GM23248 (cell line): ENCODE data around the gene PRKCE. TPM values are rescaled to one million over a fixed set of nuclear protein-coding genes. Genes with fewer than 3 reads are reported as not detected.

Source experiments
- DNase-seq: peaks from one replicate; pipeline ENCODE4 v3.0.0-alpha.2; 2015
- H2AFZ ChIP-seq: fragments of 200-600 bp; sonication (generic); 2 replicates; pipeline ENCODE4 v1.6.1; 2016; ENCODE audit warnings: antibody characterized with exemption
- H3F3A ChIP-seq: fragments of 200-600 bp; sonication (generic); 2 replicates; pipeline ENCODE4 v1.6.1; 2016; ENCODE audit warnings: mild to moderate bottlenecking, antibody characterized with exemption, mixed run types; ENCODE audit not compliant: insufficient read depth
- H3K27ac ChIP-seq: fragments of 200-600 bp; sonication (generic); 2 replicates; pipeline ENCODE4 v1.5.1; 2016; ENCODE audit warnings: mild to moderate bottlenecking
- H3K27me3 ChIP-seq: fragments of 200-600 bp; sonication (generic); replicated peaks from 2 replicates; pipeline ENCODE4 v1.6.1; 2016; ENCODE audit warnings: mild to moderate bottlenecking; ENCODE audit not compliant: insufficient read depth
- H3K36me3 ChIP-seq: fragments of 200-600 bp; sonication (generic); 2 replicates; pipeline ENCODE4 v1.6.1; 2016; ENCODE audit warnings: low read depth, mild to moderate bottlenecking
- H3K4me1 ChIP-seq: fragments of 200-600 bp; sonication (generic); 2 replicates; pipeline ENCODE4 v1.6.1; 2016; ENCODE audit warnings: mild to moderate bottlenecking; ENCODE audit not compliant: insufficient read depth
- H3K4me2 ChIP-seq: fragments of 200-600 bp; sonication (generic); one replicate; pipeline ENCODE4 v1.6.1; 2016; ENCODE audit warnings: mild to moderate bottlenecking; ENCODE audit not compliant: unreplicated experiment
- H3K4me3 ChIP-seq: fragments of 200-600 bp; sonication (generic); 2 replicates; pipeline ENCODE4 v1.5.1; 2016; ENCODE audit warnings: mild to moderate bottlenecking
- H3K79me2 ChIP-seq: fragments of 200-600 bp; sonication (generic); 2 replicates; pipeline ENCODE4 v1.6.1; 2016; ENCODE audit warnings: mild to moderate bottlenecking; ENCODE audit not compliant: insufficient read depth
- H3K9ac ChIP-seq: fragments of 200-600 bp; sonication (generic); 2 replicates; pipeline ENCODE4 v1.6.1; 2016; ENCODE audit warnings: mild to moderate bottlenecking
- H3K9me2 ChIP-seq: fragments of 200-600 bp; sonication (generic); 2 replicates; pipeline ENCODE4 v1.6.1; 2016; ENCODE audit warnings: mixed run types, mild to moderate bottlenecking, moderate library complexity; ENCODE audit not compliant: insufficient read depth
- H3K9me3 ChIP-seq: fragments of 200-600 bp; sonication (generic); one replicate; pipeline ENCODE4 v1.6.1; 2017; ENCODE audit warnings: low read depth
- H4K20me1 ChIP-seq: fragments of 200-600 bp; sonication (generic); 2 replicates; pipeline ENCODE4 v1.6.0; 2016; ENCODE audit not compliant: insufficient read depth
- EZH2 ChIP-seq: fragments of 200-600 bp; sonication (generic); IDR thresholded peaks from 2 replicates; pipeline ENCODE4 v1.6.1; 2018; ENCODE audit warnings: antibody characterized with exemption, mild to moderate bottlenecking; ENCODE audit not compliant: insufficient read depth, poor library complexity, severe bottlenecking
- EZH2phosphoT487 ChIP-seq: fragments of 200-600 bp; sonication (generic); IDR thresholded peaks from 2 replicates; pipeline ENCODE4 v1.6.1; 2018; ENCODE audit warnings: antibody characterized with exemption, moderate library complexity, mild to moderate bottlenecking, low read depth; ENCODE audit not compliant: insufficient read depth
- WGBS, 2 experiments: methylation state at CpG; one replicate each; pipeline ENCODE4 v1.1.6; 2015 to 2017; ENCODE audit warnings: low lambda C conversion rate in 2 of 2, low coverage in 1 of 2; ENCODE audit errors: missing lambda C conversion rate in 2 of 2; 5-methylcytosine and 5-hydroxymethylcytosine counted together
- in situ Hi-C: fragments of 300-500 bp; cut with MboI; formaldehyde crosslinking; loops from 2 replicates; pipeline ENCODE4 v1.15.0; 2020
- polyA plus RNA-seq: library from polyadenylated mRNA; unstranded; fragments of >200 nt; fragmentation: Nextera tagmentation; extraction: Ambion mirVana; gene quantifications from 2 replicates; pipeline ENCODE4 v1.2.1, GENCODE V29; 2016
- total RNA-seq: library from RNA; depleted of rRNA; stranded (reverse); fragments of >200 nt; shearing (Covaris generic); gene quantifications from 2 replicates; pipeline ENCODE4 v1.2.3, GENCODE V29; 2014

The PRKCE gene
- total and polyA plus RNA-seq, 2 experiments from 2014 or later = 5.9 to 7.0 TPM

DNA sequence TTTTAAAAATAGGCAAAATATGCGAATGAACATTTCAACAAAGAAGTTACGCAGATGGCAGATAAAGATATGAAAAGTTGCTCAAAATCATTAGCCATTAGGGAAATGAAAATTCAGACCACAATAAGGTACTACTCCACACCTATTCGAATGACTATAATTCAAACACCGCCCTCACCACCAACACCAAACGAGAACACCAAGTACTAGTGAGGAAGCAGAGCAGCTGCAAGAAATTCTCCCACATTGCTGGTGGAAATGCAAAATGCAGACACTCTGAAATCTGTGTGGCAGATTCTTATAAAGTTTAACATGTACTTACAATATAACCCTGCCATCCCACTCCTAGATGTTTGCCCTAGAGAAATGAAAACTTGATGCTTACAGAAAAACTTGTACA lies 17.3 kb upstream of the PRKCE start:
- Histone ChIP-seq H3K4me1 (no peaks in the 10 kb centered on the region), H3K79me2 (no peaks in the 10 kb centered on the region), H3K27ac (no peak overlapping the region), H4K20me1 (no peaks in the 10 kb centered on the region), H2AFZ (no peak overlapping the region), H3K36me3 (no peaks in the 10 kb centered on the region), H3K4me2 (no peak overlapping the region), H3K9me2 (no peaks in the 10 kb centered on the region), H3K9ac (no peak overlapping the region), H3K4me3 (no peak overlapping the region), H3F3A (no peaks in the 10 kb centered on the region), H3K27me3 (no peaks in the 10 kb centered on the region), H3K9me3 (no peaks in the 10 kb centered on the region)
- TF ChIP-seq EZH2phosphoT487 = no peak
- WGBS, 2 experiments = 86 to 89% methylated on average over 5 of the region's 5 CpGs
- in situ Hi-C loops = no loop called here
- no peak for DNase-seq

DNA sequence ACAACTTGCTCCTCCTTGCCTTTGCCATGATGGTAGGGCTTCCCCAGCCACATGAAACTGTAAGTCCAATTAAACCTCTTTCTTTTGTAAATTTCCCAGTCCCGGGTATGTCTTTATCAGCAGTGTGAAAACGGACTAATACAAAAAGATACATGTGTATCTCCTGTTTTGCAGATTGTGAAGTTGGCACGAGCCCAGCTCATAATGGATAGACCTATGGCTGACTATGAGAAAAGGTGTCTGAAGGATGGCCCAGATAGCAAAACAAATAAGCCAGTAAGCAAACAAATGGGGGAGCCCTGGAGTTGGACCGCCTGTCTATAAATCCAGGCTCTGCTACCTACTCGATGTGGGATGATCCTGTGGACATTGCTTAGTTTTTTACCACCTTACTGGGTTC lies 15.5 kb upstream of the PRKCE start:
- H3K27me3 ChIP-seq = no peaks in the 10 kb centered on the region

DNA sequence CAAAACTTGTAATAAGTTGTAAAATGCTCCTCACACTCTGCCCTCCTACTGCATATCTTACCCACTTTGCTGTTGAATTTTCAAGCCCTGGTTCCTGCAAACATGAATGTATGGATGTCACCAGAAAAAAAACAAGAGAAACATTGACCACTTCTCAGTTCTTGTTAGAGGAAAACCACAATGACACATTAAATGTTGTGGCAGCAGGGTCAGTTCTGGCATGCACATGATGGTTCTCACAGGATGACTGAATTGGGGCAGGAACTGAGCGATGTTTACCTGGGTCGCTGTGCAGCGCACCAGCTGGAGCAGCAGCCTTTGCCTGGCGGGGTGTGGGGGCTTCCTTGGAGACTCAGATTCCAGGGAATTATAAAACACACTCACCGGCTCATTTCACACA lies 14.0 kb upstream of the PRKCE start:
- no peak overlapping the region for H3K4me3 ChIP-seq
- H3K79me2 ChIP-seq = no peaks in the 10 kb centered on the region
- no peak overlapping the region for H3K27ac ChIP-seq
- no peaks in the 10 kb centered on the region for H3K4me1 ChIP-seq
- TF ChIP-seq EZH2phosphoT487 = no peak
- TF ChIP-seq EZH2 = no peak
- H3K36me3 ChIP-seq = no peaks in the 10 kb centered on the region
- no peaks in the 10 kb centered on the region for H3K9me3 ChIP-seq
- no peaks in the 10 kb centered on the region for H3K27me3 ChIP-seq
- H3K9me2 ChIP-seq = no peaks in the 10 kb centered on the region
- DNase-seq = peak; percentile 55
- H3K9ac ChIP-seq = no peak overlapping the region
- 95 to 99% methylated on average over 5 of the region's 5 CpGs for WGBS, 2 experiments
- H4K20me1 ChIP-seq = no peaks in the 10 kb centered on the region
- H2AFZ ChIP-seq = no peak overlapping the region
- H3K4me2 ChIP-seq = no peak overlapping the region
- no peaks in the 10 kb centered on the region for H3F3A ChIP-seq
- in situ Hi-C loops = no loop called here

More for the DNA sequence above, 15.5 kb upstream of the PRKCE start:
- Histone ChIP-seq H3K27ac (no peak overlapping the region), H3K36me3 (no peaks in the 10 kb centered on the region), H3K4me3 (no peak overlapping the region), H4K20me1 (no peaks in the 10 kb centered on the region), H3K4me2 (no peak overlapping the region), H2AFZ (no peak overlapping the region), H3K9ac (no peak overlapping the region), H3K9me3 (no peaks in the 10 kb centered on the region), H3K4me1 (no peaks in the 10 kb centered on the region), H3F3A (no peaks in the 10 kb centered on the region), H3K9me2 (no peaks in the 10 kb centered on the region), H3K79me2 (no peaks in the 10 kb centered on the region)
- no peak for DNase-seq
- TF ChIP-seq EZH2 = no peak
- TF ChIP-seq EZH2phosphoT487 = no peak
- in situ Hi-C loops = no loop called here
- whole genome bisulfite sequencing, 2 experiments = 85 to 86% methylated on average over 5 of the region's 5 CpGs

DNA sequence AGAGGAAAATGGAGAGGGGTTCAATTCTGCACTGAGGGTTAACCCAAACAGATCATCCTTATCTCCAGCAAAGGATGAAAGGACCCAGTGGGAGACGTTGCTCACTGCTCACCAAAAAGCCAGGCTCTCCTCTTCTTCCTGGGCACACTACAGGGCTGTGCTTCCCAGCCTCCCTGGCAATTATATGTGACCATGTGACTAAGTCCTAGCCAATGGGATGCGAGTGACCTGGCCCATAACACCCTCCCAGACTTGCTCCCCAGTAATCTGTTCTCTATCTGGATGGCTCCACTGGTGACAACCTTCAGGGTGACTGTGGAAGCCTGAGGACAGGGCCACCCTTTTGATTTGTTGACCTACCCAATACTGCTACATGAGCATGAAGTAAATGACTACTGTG lies 10.9 kb upstream of the PRKCE start:
- Histone ChIP-seq H3K4me3 (no peak overlapping the region), H4K20me1 (no peaks in the 10 kb centered on the region), H3K27me3 (no peaks in the 10 kb centered on the region), H3K9ac (no peak overlapping the region), H2AFZ (no peak overlapping the region), H3K9me2 (no peaks in the 10 kb centered on the region), H3K27ac (no peak overlapping the region), H3K79me2 (no peaks in the 10 kb centered on the region), H3K9me3 (no peaks in the 10 kb centered on the region), H3F3A (no peaks in the 10 kb centered on the region), H3K4me2 (no peak overlapping the region), H3K36me3 (no peaks in the 10 kb centered on the region), H3K4me1 (no peaks in the 10 kb centered on the region)
- TF ChIP-seq EZH2 = no peak
- no peak for TF ChIP-seq EZH2phosphoT487
- in situ Hi-C loops = loop anchor here (10.0 kb wide), 1 partner anchor 134 kb away; no protein-coding TSS in a partner anchor
- DNase-seq = no peak
- 64 to 73% methylated on average over 2 of the region's 2 CpGs for WGBS, 2 experiments

DNA sequence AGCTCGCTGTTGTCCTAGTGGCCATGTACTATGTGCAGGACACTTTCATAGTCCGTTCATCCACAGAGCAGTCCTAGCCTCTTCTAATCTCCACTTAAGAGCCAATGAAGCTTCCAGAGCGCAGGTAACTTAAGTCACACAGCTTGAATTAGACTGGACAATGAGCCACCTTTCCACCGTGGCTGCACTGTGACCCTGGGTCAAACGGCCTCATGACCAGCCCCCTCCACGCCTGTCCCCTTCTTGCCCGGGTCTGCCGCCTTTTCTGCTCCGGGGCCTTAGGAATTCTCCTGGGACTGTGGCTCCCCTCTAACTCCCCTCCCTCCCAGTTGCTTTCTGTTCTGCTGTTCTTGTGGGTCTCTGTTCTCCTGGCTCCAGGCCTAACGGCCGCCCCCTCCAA lies 8.4 kb upstream of the PRKCE start:
- H3F3A ChIP-seq = no peaks in the 10 kb centered on the region
- H3K36me3 ChIP-seq = no peaks in the 10 kb centered on the region
- H3K4me1 ChIP-seq = no peaks in the 10 kb centered on the region
- no peaks in the 10 kb centered on the region for H4K20me1 ChIP-seq
- peak; percentile 35 for DNase-seq
- no peak overlapping the region for H3K27ac ChIP-seq
- H3K27me3 ChIP-seq = no peaks in the 10 kb centered on the region
- H3K9me2 ChIP-seq = no peaks in the 10 kb centered on the region
- peak overlapping the region; percentile 86 for H3K4me2 ChIP-seq
- peak overlapping the region; percentile 99 for H2AFZ ChIP-seq
- in situ Hi-C loops = loop anchor here (10.0 kb wide), 1 partner anchor 132 kb away; no protein-coding TSS in a partner anchor
- no peaks in the 10 kb centered on the region for H3K9me3 ChIP-seq
- no peak for TF ChIP-seq EZH2phosphoT487
- no peak for TF ChIP-seq EZH2
- peak overlapping the region; percentile 94 for H3K4me3 ChIP-seq
- 12 to 14% methylated on average over 11 of the region's 11 CpGs for WGBS, 2 experiments
- no peaks in the 10 kb centered on the region for H3K79me2 ChIP-seq
- H3K9ac ChIP-seq = peak overlapping the region; percentile 89
